DND-41 (cell line): ENCODE results near the gene PARP6.
A peak's percentile ranks its signal among the peaks of the same experiment; 100 is the strongest.

Experiments
- ATAC-seq: fragments of 200-7000 bp; cut with Tn5 transposase; 3 replicates; pipeline ENCODE4 v1.9.1; 2021; ENCODE audit warnings: low read depth; ENCODE audit not compliant: insufficient read depth
- DNase-seq: peaks from one replicate; pipeline ENCODE4 v3.0.0-alpha.2; 2020
- H2AFZ ChIP-seq: 2 replicates; pipeline ENCODE4 v1.6.0; 2012; ENCODE audit warnings: low read depth, low read length
- H3K27ac ChIP-seq: 2 replicates; pipeline ENCODE4 v1.5.1; 2012; ENCODE audit warnings: low read length, inconsistent platforms
- H3K27me3 ChIP-seq: fragments of 200-600 bp; sonication (generic); 2 replicates; pipeline ENCODE4 v1.6.0; 2012; ENCODE audit warnings: low read length, mild to moderate bottlenecking, inconsistent platforms; ENCODE audit not compliant: insufficient read depth, poor library complexity
- H3K36me3 ChIP-seq: 2 replicates; pipeline ENCODE4 v1.5.1; 2012; ENCODE audit warnings: low read length, inconsistent platforms; ENCODE audit not compliant: insufficient read depth
- H3K4me1 ChIP-seq: 2 replicates; pipeline ENCODE4 v1.5.1; 2012; ENCODE audit warnings: mild to moderate bottlenecking, low read length; ENCODE audit not compliant: insufficient read depth
- H3K4me2 ChIP-seq: 2 replicates; pipeline ENCODE4 v1.6.0; 2012; ENCODE audit warnings: mild to moderate bottlenecking, moderate library complexity, low read length, inconsistent platforms; ENCODE audit not compliant: insufficient read depth
- H3K4me3 ChIP-seq, 2 experiments: fragments of 200-600 bp in 1 of 2; shearing (Covaris generic) in 1 of 2; 2 replicates each; pipeline ENCODE4 v1.5.1; 2012 to 2016; ENCODE audit warnings: inconsistent platforms in 2 of 2, low read length in 2 of 2, mild to moderate bottlenecking in 2 of 2, low read depth in 1 of 2, moderate library complexity in 1 of 2
- H3K79me2 ChIP-seq: 2 replicates; pipeline ENCODE4 v1.6.0; 2012; ENCODE audit warnings: low read length, inconsistent platforms; ENCODE audit not compliant: insufficient read depth
- H3K9ac ChIP-seq: 2 replicates; pipeline ENCODE4 v1.6.0; 2012; ENCODE audit warnings: low read depth, mild to moderate bottlenecking, inconsistent platforms, low read length, moderate library complexity
- H3K9me3 ChIP-seq: 2 replicates; pipeline ENCODE4 v1.5.1; 2012; ENCODE audit warnings: low read length, moderate library complexity, mild to moderate bottlenecking, inconsistent platforms; ENCODE audit not compliant: insufficient read depth, severe bottlenecking
- H4K20me1 ChIP-seq: 2 replicates; pipeline ENCODE4 v1.6.0; 2012; ENCODE audit warnings: low read length; ENCODE audit not compliant: insufficient read depth
- CTCF ChIP-seq: IDR thresholded peaks from 2 replicates; pipeline ENCODE4 v1.5.1; 2012; ENCODE audit warnings: borderline replicate concordance, low read length, moderate library complexity, mild to moderate bottlenecking; ENCODE audit not compliant: poor library complexity, severe bottlenecking; ENCODE audit errors: extremely low read depth
- EZH2 ChIP-seq: IDR thresholded peaks from 3 replicates; pipeline ENCODE4 v1.6.1; 2012; ENCODE audit warnings: borderline replicate concordance, low read depth, mild to moderate bottlenecking, moderate library complexity, low read length, inconsistent platforms; ENCODE audit not compliant: severe bottlenecking

PARP6 gene

GRCh38 chr15:72318408-72318942 lies 46.1 kb upstream of the PARP6 start:
- TF ChIP-seq EZH2 = no peak
- no peak for TF ChIP-seq CTCF
- DNase-seq = no peak
- H3K4me1 ChIP-seq = no peaks in the 10 kb centered on the region
- H3K79me2 ChIP-seq = no peaks in the 10 kb centered on the region
- H2AFZ ChIP-seq = no peak overlapping the region
- H3K9me3 ChIP-seq = no peaks in the 10 kb centered on the region
- H3K4me2 ChIP-seq = no peak overlapping the region
- no peak overlapping the region for H3K4me3 ChIP-seq
- ATAC-seq = no peak
- no peaks in the 10 kb centered on the region for H3K27me3 ChIP-seq
- H3K27ac ChIP-seq = no peak overlapping the region
- no peaks in the 10 kb centered on the region for H4K20me1 ChIP-seq
- no peak overlapping the region for H3K9ac ChIP-seq
- H3K36me3 ChIP-seq = no peaks in the 10 kb centered on the region

- H3K4me3 ChIP-seq = no peak overlapping the region
- no peak for TF ChIP-seq CTCF
- TF ChIP-seq EZH2 = no peak
- no peaks in the 10 kb centered on the region for H4K20me1 ChIP-seq
- no peaks in the 10 kb centered on the region for H3K36me3 ChIP-seq
- H2AFZ ChIP-seq = no peak overlapping the region
- DNase-seq (peak; percentile 57), ATAC-seq (peak; percentile 62; the same call in 2 of the 3 replicates)
- H3K9ac ChIP-seq = no peak overlapping the region
- no peaks in the 10 kb centered on the region for H3K79me2 ChIP-seq
- H3K27ac ChIP-seq = no peak overlapping the region
- H3K9me3 ChIP-seq = no peaks in the 10 kb centered on the region
- no peaks in the 10 kb centered on the region for H3K27me3 ChIP-seq
- no peak overlapping the region for H3K4me2 ChIP-seq
- no peaks in the 10 kb centered on the region for H3K4me1 ChIP-seq
These were observed 43.5 kb upstream of the PARP6 start for GRCh38 chr15:72315706-72316370.

GRCh38 chr15:72313881-72314280 lies 41.5 kb upstream of the PARP6 start:
- Histone ChIP-seq H4K20me1 (no peaks in the 10 kb centered on the region), H3K9ac (no peak overlapping the region), H3K4me2 (no peak overlapping the region), H3K27me3 (no peaks in the 10 kb centered on the region), H3K27ac (no peak overlapping the region), H3K9me3 (no peaks in the 10 kb centered on the region), H3K4me1 (no peaks in the 10 kb centered on the region), H3K79me2 (no peaks in the 10 kb centered on the region), H3K4me3 (no peak overlapping the region), H2AFZ (no peak overlapping the region), H3K36me3 (no peaks in the 10 kb centered on the region)
- TF ChIP-seq EZH2 = no peak
- no peak for TF ChIP-seq CTCF
- ATAC-seq (no peak), DNase-seq (no peak)
